K562 (cell line): Measurements from ENCODE around the gene ZNF749.

Experiments
- EZH2 ChIP-seq: IDR thresholded peaks from 2 replicates; pipeline ENCODE4 v1.6.1; 2012; ENCODE audit warnings: low read depth, mild to moderate bottlenecking, inconsistent platforms, low read length, borderline replicate concordance
- JUND ChIP-seq, 2 experiments: IDR thresholded peaks; 2 replicates in 1 of 2; 3 replicates in 1 of 2; pipeline ENCODE4 v1.6.1; 2011; ENCODE audit warnings: borderline replicate concordance in 2 of 2, low read depth in 2 of 2, low read length in 2 of 2, improper control_type of control experiment in 1 of 2, missing biosample characterization in 1 of 2, missing genetic modification characterization in 1 of 2, missing genetic modification reagents in 1 of 2
- LARP7 ChIP-seq: fragments of 450-650 bp; IDR thresholded peaks from 2 replicates; pipeline ENCODE4 v1.6.1; 2016
- MXI1 ChIP-seq: IDR thresholded peaks from 2 replicates; pipeline ENCODE4 v1.6.1; 2011; ENCODE audit warnings: low read depth, mild to moderate bottlenecking, improper control_type of control experiment, low read length
- NFXL1 ChIP-seq: fragments of 450-650 bp; formaldehyde crosslinking; IDR thresholded peaks from 2 replicates; pipeline ENCODE4 v1.4.0; 2021; ENCODE audit warnings: mild to moderate bottlenecking
- POLR2A ChIP-seq: fragments of 450-650 bp; conservative IDR thresholded peaks from 2 replicates; pipeline ENCODE4 v1.6.1; 2016
- RAD51 ChIP-seq: fragments of 450-650 bp; IDR thresholded peaks from 2 replicates; pipeline ENCODE4 v1.7.1; 2016; ENCODE audit warnings: low read depth, mild to moderate bottlenecking, borderline replicate concordance
- RCOR1 ChIP-seq, 2 experiments: IDR thresholded peaks; 2 replicates each; pipeline ENCODE4 v1.6.1; 2012; ENCODE audit warnings: low read depth in 2 of 2, low read length in 2 of 2, borderline replicate concordance in 1 of 2, improper control_type of control experiment in 1 of 2
- SMARCA5 ChIP-seq: fragments of 450-650 bp; IDR thresholded peaks from 2 replicates; pipeline ENCODE4 v1.6.1; 2016
- STAT5B ChIP-seq: fragments of 250-450 bp; sonication (Bioruptor Pico); IDR thresholded peaks from 2 replicates; pipeline ENCODE4 v1.8.0; 2021; ENCODE audit warnings: mild to moderate bottlenecking, inconsistent platforms
- YBX1 ChIP-seq: fragments of 450-650 bp; IDR thresholded peaks from 2 replicates; pipeline ENCODE4 v1.7.1; 2016; ENCODE audit warnings: mild to moderate bottlenecking
- ZNF324 ChIP-seq: fragments of 250-450 bp; sonication (Bioruptor Pico); IDR thresholded peaks from 2 replicates; pipeline ENCODE4 v1.4.0; 2020; ENCODE audit warnings: mild to moderate bottlenecking
- TF ChIP-seq, protein P1 (sequence below), 3 experiments: IDR thresholded peaks in 2 of 3; conservative IDR thresholded peaks in 1 of 3; 2 replicates each; pipeline ENCODE4 v1.5.1; 2011 to 2012; ENCODE audit warnings: low read length in 3 of 3, mild to moderate bottlenecking in 3 of 3, control low read depth in 2 of 3, improper control_type of control experiment in 1 of 3, inconsistent platforms in 1 of 3, low read depth in 1 of 3, mixed read lengths in 1 of 3, moderate library complexity in 1 of 3; ENCODE audit not compliant: insufficient read depth in 2 of 3

DNA sequence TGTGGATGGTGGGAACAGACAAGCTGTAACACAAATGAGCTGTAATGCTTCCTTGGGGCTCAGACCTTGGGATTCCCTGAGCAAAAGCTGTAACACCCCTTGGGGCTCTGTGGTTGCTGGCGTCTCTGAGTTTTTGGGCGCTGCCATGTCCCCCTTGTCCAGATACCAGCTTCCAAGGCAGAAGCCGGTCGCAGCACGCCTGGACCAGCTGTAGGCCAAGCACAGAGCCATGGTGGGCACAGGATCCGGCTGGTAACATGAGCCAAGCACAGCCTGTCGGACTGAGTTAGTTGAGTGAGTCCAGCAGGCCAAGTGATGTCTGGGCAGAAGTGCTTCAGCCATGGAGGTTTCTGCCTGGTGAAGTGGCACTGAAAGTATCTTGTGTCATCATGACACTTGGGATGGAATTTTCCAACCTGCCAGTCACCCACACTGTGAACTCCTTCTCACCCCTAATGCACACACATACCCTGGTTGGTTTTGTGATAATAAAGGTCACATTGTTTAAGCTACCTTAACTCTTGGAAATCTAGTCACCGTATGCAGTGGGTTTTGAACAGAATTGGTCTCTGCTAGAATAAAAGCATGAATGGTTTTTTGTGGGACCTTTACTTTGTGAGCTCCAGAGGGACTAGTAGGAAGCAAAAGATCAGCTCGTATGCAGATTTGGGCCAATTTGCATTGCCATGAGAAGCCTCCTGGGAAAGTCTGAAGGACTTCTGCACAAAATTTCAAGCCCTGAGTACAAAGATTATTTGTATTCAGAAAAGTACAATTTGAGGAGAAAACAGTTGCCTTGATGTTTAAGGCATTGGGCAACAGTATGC lies 31.2 kb upstream of the ZNF749 start:
- TF ChIP-seq, protein P1, sequence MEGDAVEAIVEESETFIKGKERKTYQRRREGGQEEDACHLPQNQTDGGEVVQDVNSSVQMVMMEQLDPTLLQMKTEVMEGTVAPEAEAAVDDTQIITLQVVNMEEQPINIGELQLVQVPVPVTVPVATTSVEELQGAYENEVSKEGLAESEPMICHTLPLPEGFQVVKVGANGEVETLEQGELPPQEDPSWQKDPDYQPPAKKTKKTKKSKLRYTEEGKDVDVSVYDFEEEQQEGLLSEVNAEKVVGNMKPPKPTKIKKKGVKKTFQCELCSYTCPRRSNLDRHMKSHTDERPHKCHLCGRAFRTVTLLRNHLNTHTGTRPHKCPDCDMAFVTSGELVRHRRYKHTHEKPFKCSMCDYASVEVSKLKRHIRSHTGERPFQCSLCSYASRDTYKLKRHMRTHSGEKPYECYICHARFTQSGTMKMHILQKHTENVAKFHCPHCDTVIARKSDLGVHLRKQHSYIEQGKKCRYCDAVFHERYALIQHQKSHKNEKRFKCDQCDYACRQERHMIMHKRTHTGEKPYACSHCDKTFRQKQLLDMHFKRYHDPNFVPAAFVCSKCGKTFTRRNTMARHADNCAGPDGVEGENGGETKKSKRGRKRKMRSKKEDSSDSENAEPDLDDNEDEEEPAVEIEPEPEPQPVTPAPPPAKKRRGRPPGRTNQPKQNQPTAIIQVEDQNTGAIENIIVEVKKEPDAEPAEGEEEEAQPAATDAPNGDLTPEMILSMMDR (IDR thresholded peaks at IDR 0.05 in 2 of 3, conservative IDR thresholded peaks at IDR 0.05 in 1 of 3; ENCODE audit: insufficient read depth in 2 of 3, low read depth in 1 of 3, low read length in 3 of 3): no peak
- TF ChIP-seq JUND (IDR thresholded peaks at IDR 0.05; ENCODE audit: borderline replicate concordance, low read depth, low read length) (no peak), JUND (tag; IDR thresholded peaks at IDR 0.05; ENCODE audit: borderline replicate concordance, low read depth, low read length) (no peak), YBX1 (no peak), RAD51 (no peak), POLR2A (no peak), SMARCA5 (no peak), ZNF324 (CRISPR knock-in tag) (no peak), NFXL1 (CRISPR knock-in tag) (no peak), LARP7 (no peak), MXI1 (no peak), EZH2 (no peak), RCOR1 (IDR thresholded peaks at IDR 0.05; ENCODE audit: borderline replicate concordance in 1 of 2, low read depth in 2 of 2, low read length in 2 of 2) (no peak), STAT5B (CRISPR knock-in tag) (no peak)
